ENCODE data around the gene PSD.

The PSD gene

DNA sequence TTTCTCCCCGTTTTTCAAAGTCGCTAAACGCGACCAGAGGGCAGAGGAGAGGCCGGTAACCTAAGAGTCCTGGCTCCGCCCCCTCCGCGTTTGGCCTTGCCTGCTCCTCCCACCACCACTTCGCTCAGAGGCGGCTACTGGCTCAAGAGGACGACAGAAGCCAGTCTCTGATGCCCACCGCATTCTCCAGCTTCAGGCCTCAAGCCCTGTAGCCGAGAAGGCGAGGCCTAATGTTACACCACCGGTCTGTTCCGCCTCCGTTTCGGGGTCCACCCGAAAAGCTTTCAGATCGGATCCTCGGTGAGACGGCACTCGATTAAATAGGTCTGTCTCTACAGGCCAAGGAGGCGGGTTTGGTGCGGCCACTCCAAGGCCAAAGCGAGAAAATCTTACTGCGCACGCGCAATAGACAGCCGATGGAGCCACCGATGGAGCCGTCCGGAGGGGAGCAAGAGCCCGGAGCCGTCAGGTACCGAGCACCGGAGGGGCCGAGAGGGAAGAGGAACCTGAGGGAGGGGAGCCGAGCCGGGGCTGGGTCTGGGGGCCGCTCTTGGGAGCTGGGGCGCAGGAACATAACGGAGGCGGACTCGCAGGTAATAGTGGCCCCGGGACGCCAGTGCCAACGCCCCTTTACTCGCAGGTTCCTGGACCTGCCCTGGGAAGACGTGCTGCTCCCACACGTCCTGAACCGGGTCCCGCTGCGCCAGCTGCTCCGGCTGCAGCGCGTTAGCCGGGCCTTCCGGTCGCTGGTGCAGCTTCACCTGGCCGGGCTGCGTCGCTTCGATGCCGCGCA is 2.3 kb upstream of the PSD start, which contains the start of gene FBXL15:
FBXL15 (plus strand) TSS at position 123 of the 793 bp plus-strand sequence; CDS start at position 417, 294 bp downstream.
- peaks cover 19% of the 10 kb centered on the region for H3K4me1 ChIP-seq
- H3K27me3 ChIP-seq (ENCODE audit: low read depth) = no peaks in the 10 kb centered on the region
- in situ Hi-C loops (cut with MboI; ENCODE audit: low sequenced_read_pairs) = no loop called here
- H3K4me3 ChIP-seq = peak within 1 kb of the TSS; percentile 81
- no peaks in the 10 kb centered on the region for H3K9me3 ChIP-seq
- peaks cover 20% of the 10 kb centered on the region for H3K36me3 ChIP-seq (replicated peaks)
- peak; percentile 92 to 98 for DNase-seq (ENCODE audit: low spot score in 2 of 2)

DNA sequence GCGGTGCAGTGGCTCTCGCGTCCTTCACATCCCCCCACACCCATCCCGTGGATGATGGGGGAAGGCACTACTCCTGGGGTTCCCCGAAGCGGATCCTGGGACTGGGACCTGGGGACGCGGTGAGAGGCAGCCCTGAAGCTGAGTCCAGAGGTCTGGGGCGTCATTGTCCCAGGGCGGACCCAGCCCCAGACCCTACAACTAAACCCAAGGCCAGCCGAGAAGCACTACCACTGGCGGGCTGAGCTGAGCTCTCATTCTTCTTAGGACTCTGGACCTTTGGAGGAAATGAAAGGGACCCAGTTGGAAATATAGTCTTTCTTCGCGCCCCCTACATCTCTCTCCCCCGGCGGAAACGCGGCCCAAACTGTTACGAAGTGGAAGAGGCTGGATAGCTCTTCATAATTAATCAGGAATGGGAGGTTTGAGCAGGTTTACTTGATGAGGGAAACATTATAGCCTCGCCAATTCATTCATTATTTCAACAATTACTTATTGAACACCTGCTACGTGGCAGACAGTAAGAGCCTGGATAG is 1.7 kb upstream of the PSD start:
- H3K9me3 ChIP-seq = no peaks in the 10 kb centered on the region
- peak overlapping the region; percentile 81 for H3K4me3 ChIP-seq
- no peak for DNase-seq (ENCODE audit: low spot score in 2 of 2)
- in situ Hi-C loops (cut with MboI; ENCODE audit: low sequenced_read_pairs) = no loop called here
- H3K4me1 ChIP-seq = peaks cover 19% of the 10 kb centered on the region
- H3K36me3 ChIP-seq (replicated peaks) = peaks cover 20% of the 10 kb centered on the region
- no peaks in the 10 kb centered on the region for H3K27me3 ChIP-seq (ENCODE audit: low read depth)

DNA sequence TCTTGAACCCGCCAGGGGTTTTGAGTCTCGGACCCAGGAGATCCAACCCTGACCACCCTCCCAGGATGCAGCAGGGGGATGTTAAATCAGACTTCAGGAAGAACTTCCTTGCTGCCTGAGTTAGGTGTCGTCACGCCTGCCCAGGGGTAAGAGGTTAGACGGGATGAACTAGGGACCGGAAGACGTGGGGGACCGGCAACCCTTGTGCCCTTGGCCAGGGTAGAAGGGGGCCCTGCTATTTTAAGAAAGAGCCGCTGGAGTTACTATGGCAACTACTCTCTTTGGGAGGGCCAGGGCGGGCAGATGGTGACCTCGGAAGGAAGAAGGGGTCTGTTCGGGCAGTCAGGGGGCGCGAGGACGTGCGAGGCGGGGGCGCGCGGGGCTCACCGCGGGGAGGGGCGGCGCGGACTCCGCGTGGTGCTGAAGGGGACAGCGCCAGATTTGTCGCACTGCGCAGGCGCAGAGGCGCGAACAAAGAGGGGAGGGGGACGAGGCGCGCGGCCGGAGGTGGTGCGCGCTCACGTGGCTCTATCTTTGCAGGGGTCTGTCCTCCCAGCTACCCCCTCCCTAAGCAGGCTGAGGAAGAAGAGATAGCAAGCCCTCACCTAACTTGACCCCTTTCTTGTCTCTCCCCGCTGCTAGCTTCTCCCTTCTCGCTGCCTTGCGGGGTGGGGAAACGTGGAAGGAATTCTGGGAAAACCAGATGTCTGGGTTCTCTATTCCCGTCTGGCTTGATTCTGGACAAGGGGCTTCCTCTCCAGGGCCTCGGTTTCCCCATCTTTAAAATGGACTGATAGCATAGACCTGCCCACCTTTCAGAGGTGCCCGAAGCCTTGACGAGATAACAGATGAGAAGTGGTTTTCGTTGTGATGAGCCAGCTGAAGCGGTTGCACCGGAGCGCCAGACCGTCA is 940 bp upstream of the PSD start:
- DNase-seq (ENCODE audit: low spot score in 2 of 2) = peak in 1 of 2 experiments; percentile 82
- peak overlapping the region; percentile 81 for H3K4me3 ChIP-seq
- no peaks in the 10 kb centered on the region for H3K27me3 ChIP-seq (ENCODE audit: low read depth)
- in situ Hi-C loops (cut with MboI; ENCODE audit: low sequenced_read_pairs) = no loop called here
- no peaks in the 10 kb centered on the region for H3K9me3 ChIP-seq
- H3K36me3 ChIP-seq (replicated peaks) = peaks cover 15% of the 10 kb centered on the region
- H3K4me1 ChIP-seq = peaks cover 19% of the 10 kb centered on the region

DNA sequence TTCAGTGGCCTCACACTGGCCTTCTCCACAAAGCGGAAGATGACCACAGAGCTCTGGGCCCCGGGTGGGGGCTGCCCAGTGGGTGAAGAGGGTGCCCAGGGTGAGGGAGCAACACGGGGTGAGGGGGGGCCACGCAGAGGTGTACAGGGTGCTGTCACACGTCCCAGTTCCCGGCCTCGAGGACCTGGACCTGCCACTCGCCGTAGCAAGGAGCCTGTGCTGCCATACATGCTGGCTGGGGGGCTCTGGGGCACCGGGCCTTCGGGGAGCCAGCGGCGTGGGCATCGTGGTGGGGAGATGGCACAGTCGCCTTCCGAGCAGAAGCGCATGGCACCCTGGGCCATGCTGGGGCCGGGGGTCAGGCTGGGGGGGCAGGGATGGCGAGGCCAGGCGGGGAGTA is 1.9 kb downstream of the PSD start:
- Histone ChIP-seq H3K9me3 (no peaks in the 10 kb centered on the region), H3K36me3 (replicated peaks) (no peaks in the 10 kb centered on the region), H3K27me3 (ENCODE audit: low read depth) (peaks cover 14% of the 10 kb centered on the region), H3K4me1 (peaks cover 10% of the 10 kb centered on the region), H3K4me3 (no peak overlapping the region)
- no peak for DNase-seq (ENCODE audit: low spot score in 2 of 2)
- in situ Hi-C loops (cut with MboI; ENCODE audit: low sequenced_read_pairs) = no loop called here

DNA sequence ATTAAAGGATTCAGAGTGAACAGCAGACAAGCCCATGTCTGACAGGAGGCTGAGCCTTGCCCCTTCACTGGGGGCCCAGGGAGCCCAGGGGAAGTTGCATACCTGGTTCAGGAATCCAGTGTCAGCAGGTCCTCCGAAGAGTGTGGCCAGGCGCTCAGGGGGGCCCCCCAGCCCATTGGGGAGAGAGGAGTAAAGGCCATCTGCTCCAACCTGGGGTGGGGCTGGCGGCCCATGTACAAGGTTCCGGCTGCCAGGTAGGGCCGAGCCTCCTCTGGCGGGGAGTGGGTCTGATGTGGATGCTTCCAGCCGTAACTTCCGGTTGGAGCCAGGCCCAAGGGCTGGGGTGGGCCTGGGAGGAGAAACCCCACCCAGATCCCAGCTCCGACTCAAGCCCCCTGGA is 2.3 kb downstream of the PSD start:
- in situ Hi-C loops (cut with MboI; ENCODE audit: low sequenced_read_pairs) = no loop called here
- no peak overlapping the region for H3K4me3 ChIP-seq
- peaks cover 10% of the 10 kb centered on the region for H3K4me1 ChIP-seq
- H3K9me3 ChIP-seq = no peaks in the 10 kb centered on the region
- H3K27me3 ChIP-seq (ENCODE audit: low read depth) = peaks cover 18% of the 10 kb centered on the region
- H3K36me3 ChIP-seq (replicated peaks) = no peaks in the 10 kb centered on the region
- no peak for DNase-seq (ENCODE audit: low spot score in 2 of 2)

DNA sequence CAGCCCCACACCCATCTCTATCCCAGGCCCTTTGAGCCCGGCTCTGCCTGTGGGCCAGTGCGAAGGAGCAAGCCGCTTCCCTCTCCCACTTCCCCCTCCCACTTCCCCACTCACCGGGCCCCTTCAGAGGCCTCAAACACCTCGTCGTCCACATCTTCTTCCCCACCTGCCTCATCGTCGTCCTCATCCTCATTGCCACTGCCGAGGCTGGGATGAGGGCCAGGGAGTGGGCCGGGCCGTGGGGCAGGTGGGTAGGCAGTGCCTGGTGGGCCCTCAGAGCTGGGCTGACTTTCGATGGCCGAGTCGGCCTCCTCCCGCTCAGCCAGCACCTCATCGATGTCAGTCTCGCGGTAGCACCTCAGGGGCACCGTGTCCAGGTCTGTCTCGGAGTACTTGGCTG is 3.8 kb downstream of the PSD start:
- Histone ChIP-seq H3K4me1 (peaks cover 7% of the 10 kb centered on the region), H3K27me3 (ENCODE audit: low read depth) (peaks cover 31% of the 10 kb centered on the region), H3K36me3 (replicated peaks) (no peaks in the 10 kb centered on the region), H3K4me3 (no peak overlapping the region), H3K9me3 (no peaks in the 10 kb centered on the region)
- no peak for DNase-seq (ENCODE audit: low spot score in 2 of 2)
- in situ Hi-C loops (cut with MboI; ENCODE audit: low sequenced_read_pairs) = no loop called here

DNA sequence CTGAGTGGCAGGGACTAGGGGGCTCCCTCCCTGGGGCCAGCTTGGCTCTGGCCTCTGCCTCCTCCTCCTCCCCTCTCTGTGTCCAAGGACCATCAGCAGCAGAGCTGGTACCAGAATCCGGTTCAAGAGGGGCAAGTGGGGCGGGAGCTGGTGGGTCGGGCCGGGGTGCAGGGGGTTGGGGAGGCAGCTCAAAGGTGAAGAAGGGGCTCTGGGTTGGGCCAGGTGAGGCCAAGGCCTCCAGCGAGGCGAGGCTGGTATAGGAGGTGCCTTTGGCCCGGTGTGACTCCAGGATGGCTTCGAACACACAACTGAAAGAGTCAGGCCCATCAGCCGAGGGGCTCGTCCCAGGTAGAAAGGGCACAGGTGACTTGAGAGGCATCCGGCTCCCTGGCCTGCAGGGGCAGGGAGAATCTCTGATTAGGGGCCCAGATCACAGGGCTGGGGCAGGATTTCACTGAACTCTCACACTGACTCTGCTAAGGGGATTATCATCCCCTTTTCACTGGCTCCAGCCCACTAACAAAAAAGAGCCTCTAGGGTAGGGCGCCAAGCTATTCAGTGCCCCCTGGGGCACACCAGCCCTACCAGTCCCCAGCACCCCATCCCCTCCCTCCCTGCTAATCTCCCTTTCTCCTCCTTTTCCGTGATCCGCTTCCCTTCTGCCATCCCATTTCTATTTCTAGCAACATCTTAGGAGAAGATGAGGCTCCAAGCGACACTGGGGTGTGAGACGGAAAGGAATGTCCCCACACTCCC is 4.6 kb downstream of the PSD start:
- in situ Hi-C loops (cut with MboI; ENCODE audit: low sequenced_read_pairs) = no loop called here
- H3K36me3 ChIP-seq (replicated peaks) = no peaks in the 10 kb centered on the region
- H3K9me3 ChIP-seq = no peaks in the 10 kb centered on the region
- H3K4me3 ChIP-seq = no peak overlapping the region
- DNase-seq (ENCODE audit: low spot score in 2 of 2) = no peak
- H3K27me3 ChIP-seq (ENCODE audit: low read depth) = peaks cover 36% of the 10 kb centered on the region
- peaks cover 1% of the 10 kb centered on the region for H3K4me1 ChIP-seq

DNA sequence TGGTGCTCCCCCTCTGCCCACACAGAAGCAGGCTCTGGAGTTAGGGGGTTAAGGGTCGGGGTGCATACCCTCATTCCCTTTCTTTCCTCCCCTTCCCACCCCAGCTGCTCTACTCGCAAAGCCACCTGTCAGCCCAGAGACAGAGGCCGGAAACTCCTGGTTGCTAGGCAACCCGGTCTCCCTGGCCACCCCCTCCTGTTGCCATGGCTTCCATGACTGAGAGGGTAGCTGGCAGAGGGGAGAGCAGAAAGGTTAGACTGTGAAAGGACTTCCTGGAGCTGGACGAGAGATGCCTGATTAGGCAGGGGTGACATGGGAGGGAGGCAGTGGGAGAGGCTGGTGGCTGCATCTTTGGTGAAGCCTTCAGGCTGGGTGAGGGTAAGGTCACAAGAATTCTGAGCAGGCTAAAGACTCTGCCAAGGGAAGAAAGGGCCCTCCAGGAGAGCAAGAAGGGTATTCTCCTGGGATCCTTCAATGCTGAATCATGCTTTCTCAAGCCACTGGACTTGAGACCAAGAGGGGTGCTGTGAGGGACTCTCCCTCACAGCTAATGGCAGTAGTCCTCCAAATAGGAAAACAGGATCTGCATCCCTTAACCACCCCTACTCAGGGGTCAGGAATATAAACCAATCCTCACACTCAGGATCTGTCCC is 5.4 kb downstream of the PSD start:
- no peaks in the 10 kb centered on the region for H3K4me1 ChIP-seq
- no peaks in the 10 kb centered on the region for H3K9me3 ChIP-seq
- no peak overlapping the region for H3K4me3 ChIP-seq
- no peak for DNase-seq (ENCODE audit: low spot score in 2 of 2)
- in situ Hi-C loops (cut with MboI; ENCODE audit: low sequenced_read_pairs) = no loop called here
- no peaks in the 10 kb centered on the region for H3K36me3 ChIP-seq (replicated peaks)
- H3K27me3 ChIP-seq (ENCODE audit: low read depth) = peaks cover 41% of the 10 kb centered on the region

DNA sequence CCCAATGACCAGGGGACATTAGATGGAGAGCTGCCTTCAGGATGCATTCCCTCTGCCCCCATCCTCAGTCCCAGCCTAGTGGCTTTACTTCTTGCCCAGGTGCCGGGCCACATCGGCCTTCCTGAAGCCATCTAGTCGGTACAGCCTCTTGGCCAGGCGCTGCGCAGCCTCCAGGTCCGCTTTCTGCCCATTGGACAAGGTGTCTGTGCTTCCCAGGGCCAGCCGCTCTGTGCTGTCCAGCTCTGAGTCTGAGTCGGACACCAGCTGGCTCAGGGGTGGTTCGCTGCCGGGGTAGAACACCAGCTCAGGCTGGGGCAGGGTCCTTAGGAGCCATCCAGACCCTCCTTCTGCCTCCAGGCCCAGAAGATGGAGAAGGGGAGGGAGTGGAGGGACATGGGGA is 6.3 kb downstream of the PSD start:
- Histone ChIP-seq H3K9me3 (no peaks in the 10 kb centered on the region), H3K36me3 (replicated peaks) (no peaks in the 10 kb centered on the region), H3K4me1 (no peaks in the 10 kb centered on the region), H3K4me3 (no peak overlapping the region), H3K27me3 (ENCODE audit: low read depth) (peaks cover 41% of the 10 kb centered on the region)
- in situ Hi-C loops (cut with MboI; ENCODE audit: low sequenced_read_pairs) = no loop called here
- DNase-seq (ENCODE audit: low spot score in 2 of 2) = no peak

DNA sequence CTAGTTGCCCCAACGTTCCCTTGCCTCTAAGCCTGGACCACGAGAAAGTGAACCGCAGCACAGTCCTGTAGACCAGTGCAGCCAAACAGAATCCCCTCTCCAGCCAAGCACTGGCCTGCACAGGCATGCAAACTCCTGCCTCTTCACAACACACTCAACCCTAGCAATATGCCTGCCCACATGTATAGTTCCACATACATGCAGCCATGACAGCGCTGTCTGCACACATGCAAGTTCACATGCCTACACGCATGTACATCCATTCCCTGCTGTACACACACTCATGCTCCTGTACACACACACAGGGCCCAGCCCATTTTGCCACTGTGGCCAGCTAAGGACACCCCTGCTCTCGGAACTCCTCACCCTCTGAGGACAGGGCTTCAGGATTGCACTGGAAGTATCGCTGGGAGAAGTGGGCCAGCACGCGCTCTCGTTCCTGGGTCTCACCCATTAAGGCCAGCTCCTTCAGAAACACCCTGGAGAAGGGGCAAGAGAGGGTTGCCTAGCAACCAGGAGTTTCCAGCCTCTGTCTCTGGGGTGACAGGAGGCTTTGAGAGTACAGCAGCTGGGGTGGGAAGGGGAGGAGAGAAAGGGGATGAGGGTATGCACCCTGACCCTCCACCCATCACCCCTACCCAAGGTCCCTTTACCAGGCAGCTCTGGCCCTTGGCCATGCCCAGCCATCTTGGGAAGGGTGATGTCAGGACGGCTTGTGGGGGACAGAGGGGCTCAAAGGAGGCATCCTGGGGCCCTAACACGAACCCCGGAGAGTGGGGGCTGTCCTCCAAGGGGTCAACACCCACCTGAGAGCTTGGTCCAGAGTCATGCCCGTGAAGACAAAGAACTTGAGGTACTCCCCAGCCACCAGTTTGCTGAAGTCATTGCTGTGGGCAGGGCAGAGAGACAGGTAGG is 7.0 kb downstream of the PSD start:
- no peak for DNase-seq (ENCODE audit: low spot score in 2 of 2)
- Histone ChIP-seq H3K27me3 (ENCODE audit: low read depth) (peaks cover 41% of the 10 kb centered on the region), H3K4me1 (no peaks in the 10 kb centered on the region), H3K9me3 (no peaks in the 10 kb centered on the region), H3K4me3 (no peak overlapping the region), H3K36me3 (replicated peaks) (no peaks in the 10 kb centered on the region)
- in situ Hi-C loops (cut with MboI; ENCODE audit: low sequenced_read_pairs) = no loop called here

DNA sequence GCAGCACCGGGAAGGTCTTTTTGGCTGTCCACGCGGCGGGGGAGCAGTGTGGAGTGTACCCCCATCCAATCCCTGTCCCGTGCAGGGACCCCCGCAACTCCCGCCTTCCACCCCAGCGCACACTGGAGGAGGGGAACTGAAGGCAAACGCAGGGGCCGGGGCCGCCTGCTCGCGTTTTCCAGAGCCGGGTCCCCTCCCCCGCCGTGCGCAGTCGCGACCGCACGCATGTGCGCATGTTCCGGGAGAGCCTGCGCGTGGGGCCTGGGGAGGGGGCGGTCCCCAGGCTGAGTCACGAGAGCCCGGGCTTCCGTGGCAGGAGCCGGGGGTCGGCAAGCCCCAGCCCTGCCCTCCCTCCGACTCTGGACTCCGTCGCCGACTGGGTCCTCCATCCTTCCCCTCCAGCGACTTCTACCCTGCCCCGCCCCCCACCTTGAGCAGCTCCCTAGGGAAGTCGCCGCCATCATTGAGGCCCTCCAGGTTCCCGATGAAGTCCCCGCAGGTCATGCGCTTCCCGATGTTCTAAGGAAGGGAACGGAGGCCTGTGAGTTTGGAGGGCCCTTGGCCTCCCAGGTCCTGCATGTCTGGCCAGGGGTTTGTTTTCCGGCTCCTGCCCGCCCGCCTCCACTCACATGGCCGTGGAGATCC is 8.0 kb downstream of the PSD start:
- in situ Hi-C loops (cut with MboI; ENCODE audit: low sequenced_read_pairs) = no loop called here

More for the DNA sequence above, 8.0 kb downstream of the PSD start:
- peaks cover 41% of the 10 kb centered on the region for H3K27me3 ChIP-seq (ENCODE audit: low read depth)
- no peaks in the 10 kb centered on the region for H3K9me3 ChIP-seq
- no peak for DNase-seq (ENCODE audit: low spot score in 2 of 2)
- H3K4me1 ChIP-seq = no peaks in the 10 kb centered on the region
- H3K4me3 ChIP-seq = no peak overlapping the region
- H3K36me3 ChIP-seq (replicated peaks) = no peaks in the 10 kb centered on the region

Data from HAP-1 (cell line).